NCI-H2107 treated with DMSO at 0.1 percent for 48 hours (cell line): Measurements from ENCODE around the gene RBM39.

Experiments used
- DNase-seq: peaks from one replicate; lab custom pipeline; 2025; ENCODE audit not compliant: unreplicated experiment; lab: John Stamatoyannopoulos, UW

Gene RBM39

DNA sequence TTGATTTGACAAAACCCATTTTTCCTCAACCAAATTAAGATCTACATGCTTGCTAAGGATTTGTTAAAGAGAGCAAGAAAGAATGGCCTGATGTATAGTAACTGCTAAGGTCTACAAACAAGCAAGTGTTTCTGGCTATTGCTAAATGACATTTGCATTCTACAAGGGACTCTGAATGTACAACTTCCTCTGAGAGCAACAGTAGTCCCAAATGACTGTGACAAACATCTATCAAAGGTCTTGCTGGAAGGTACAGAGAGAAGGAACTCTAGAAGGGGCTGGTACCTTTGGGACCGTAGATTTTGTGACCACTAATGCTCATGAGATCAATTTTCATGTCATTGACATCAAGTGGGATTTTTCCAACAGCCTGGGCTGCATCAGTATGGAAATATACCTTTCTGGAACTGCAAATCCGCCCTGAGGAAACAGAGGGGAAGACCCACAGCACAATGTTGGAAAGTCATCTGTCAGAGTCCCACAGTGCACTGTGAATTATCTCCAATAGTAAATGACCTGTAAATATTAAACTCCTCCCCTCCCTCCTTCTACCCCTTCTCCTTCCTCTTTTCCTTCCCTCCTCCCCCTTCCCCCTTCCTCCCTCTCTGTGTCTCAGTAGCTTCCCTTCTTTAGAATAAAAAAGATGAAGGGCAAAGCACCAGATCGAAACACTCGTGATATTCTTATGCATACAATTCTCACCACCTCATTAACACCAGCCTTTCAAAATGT is 61.4 kb downstream of the RBM39 start:
- DNase-seq: no peak

DNA sequence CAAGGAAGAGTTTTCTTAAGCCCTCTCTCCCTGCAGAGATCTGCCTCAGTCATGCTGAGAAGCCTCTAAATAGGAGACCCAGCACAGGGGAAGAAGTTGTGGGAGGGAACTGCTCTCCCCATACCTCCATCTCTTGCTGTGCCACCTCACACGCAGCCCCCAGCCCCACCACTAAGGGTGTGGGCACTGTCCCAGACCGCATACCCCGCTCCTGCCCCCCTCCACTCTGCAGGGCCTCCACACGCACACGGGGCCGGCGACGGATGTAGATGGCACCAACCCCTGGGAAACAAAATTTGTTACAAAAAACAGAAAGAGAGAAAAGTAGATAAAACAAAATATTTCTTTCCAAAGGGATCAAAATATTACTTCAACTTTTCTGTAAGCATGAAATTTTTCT is 67.1 kb downstream of the RBM39 start:
- no peak for DNase-seq

DNA sequence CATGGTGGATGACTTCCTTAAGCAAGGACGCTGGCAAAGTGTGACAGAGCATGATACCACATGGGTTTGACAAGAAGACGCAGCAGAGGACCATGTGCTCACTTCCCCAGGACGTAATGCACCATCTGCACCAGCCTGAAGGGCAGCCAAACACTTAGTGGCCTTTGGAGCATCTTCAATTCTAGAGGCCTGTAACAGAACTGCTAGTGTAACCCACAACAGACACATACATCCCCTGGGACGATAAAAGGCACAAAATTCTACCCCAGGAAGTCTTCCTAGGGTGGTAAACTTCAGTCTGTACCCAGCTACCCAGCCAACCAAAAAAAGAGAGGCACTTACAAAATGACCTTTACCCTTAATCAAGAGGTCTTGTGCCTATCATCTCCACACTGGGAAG is 68.2 kb downstream of the RBM39 start:
- no peak for DNase-seq

DNA sequence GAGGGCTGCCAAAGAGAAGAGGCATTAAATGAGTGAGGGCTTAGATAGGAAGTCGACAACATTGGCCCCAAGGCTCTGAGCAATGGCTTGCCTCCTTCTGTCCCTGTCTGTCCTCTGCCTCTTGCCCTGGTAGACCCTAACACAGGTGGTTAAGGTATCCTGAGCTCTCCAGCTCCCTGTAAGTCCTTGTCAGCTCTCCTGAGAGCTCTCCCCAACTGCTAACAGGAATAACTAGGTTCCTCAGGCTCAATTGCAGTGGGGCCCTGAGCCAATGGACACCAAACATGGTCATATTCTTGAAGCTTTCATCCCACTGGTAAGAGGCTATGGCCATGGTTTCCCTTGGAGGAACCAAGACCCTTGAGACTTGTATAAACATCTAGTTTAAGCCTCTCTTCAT is 72.4 kb downstream of the RBM39 start:
- no peak for DNase-seq

DNA sequence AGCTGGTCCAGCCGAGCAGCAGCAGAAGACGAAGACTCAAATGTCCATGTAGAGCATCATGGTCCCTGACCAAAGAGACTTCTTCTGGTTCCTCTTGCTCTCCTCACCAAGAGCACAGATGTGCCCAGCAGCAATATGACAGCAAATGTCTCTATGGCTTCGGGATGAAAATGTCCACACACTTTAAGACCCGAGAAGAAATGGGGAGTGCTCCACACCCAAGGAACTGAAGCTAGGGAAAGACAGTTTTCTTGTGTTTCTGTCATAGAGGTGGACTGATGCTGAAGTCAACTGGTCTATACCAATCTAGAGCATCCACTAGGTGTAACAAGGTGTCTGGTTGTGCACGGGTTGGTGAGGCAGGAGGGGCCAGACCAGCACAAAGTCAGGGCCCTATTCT is 72.8 kb downstream of the RBM39 start:
- no peak for DNase-seq

DNA sequence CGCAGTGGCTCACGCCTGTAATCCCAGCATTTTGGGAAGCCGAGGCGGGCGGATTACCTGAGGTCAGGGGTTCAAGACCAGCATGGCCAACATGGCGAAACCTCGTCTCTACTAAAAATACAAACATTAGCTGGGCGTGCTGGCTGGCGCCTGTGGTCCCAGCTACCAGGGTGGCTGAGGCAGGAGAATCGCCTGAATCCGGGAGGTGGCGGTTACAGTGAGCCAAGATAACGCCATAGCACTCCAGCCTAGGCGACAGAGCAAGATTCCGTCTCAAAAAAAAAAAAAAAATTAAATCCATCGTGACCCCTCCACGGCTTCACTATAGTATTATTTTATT is 76.1 kb downstream of the RBM39 start:
- no peak for DNase-seq

DNA sequence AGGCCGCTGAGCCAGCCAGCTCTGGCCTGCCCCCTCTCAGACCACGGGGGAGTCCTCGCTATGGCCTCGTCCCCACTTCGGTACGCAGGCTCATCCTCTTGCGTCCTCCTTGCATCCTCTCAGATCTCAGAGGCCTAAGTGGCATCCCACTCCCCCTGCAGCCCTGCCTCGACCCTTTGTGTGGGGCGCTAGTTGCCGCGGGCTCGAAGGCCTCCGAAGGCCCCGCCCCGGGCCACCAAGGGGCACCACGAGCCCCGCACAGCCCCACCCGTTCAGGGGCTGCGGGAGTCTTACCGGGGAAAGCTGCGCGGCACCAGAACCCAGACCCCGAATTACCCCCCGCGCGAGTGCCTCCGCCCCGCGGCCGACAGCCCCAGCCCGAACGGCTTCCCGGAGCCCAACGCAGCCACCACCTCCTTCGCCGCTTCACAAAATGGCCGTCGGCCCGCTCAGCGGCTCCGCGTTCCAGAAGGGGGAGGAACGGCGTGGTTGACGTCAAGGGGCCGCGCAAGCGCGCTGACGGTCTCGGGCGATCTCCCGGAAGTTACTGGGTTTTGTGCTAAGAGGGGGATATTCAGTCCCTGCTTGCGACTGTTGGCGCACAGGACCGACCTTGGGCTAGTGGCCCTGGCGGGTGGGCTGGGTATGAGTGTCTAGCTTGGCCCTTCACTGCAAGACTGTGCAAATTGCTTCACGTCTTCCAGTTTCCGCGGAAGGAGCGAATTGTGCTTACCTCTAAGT is 77.4 kb downstream of the RBM39 start, which contains the start of the genes CPNE1 and RBM12:
Gene CPNE1, minus strand, starts transcription at position 435 of the 741 bp plus-strand sequence. CDS start 31,977 bp downstream, outside the sequence.
Gene RBM12, minus strand, starts transcription at position 435 of the 741 bp plus-strand sequence. CDS start 9,578 bp downstream, outside the sequence.
- peak; percentile 64 for DNase-seq

DNA sequence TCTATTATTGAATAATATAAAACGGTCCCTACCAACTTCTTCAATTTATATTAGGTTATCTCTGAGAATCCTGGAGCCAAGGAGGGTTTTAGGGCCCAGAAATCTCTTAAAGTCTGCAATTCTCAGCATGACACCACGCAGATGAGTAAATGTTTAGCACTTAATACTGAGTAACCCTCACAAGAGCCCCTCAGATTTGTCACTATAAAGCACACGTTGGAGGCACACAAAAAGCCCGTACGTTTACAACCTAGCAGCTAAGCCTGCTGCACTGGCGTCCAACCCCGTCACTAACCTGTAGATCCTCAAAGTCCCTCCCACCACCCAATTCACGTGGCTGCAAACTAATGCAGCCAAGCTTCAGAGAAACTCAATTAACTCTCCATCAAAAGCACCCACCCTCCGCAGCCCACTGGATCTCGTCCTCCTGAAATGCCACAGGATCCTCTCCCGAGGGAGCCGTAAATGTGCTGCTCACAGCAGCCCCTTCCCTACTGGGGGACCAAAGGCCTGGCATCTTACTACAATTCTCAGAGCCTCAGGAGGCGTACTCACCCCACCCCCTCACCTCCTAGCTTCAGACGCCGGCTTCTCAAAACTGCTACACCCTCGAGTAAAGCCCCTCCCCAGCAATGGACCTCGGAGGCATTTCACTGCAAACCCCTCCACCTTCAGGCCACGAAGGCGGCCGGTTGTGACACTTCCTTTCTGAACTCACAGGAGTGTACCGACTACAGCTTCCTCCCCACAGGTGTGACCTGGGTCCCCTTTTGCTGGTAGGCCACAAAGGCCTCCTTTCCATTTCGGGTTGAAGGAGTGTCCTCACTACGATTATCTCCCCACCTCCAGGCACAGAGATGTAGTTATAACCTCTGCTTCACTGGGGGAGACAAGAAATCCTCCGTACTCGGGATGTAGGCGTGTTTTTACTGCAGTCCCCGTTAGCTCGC is 78.3 kb downstream of the RBM39 start:
- peak; percentile 13 for DNase-seq

DNA sequence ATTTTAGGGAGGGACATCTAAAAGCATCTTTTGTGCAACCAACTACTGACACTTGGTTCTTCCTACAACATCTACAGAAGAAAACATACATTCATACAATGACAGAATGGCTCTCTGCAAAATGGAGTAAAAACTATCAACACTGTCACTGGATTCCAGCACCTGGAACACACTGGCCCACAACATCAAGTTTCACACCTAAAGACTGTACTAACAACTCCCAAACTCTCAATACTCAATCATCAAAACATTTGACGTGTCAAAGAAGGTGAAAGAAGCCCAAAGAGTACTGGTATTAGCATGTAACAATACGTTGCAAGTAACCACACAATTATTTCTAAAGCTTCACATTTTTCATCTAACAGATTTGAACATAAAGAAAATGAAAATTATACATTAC is 79.5 kb downstream of the RBM39 start:
- no peak for DNase-seq

DNA sequence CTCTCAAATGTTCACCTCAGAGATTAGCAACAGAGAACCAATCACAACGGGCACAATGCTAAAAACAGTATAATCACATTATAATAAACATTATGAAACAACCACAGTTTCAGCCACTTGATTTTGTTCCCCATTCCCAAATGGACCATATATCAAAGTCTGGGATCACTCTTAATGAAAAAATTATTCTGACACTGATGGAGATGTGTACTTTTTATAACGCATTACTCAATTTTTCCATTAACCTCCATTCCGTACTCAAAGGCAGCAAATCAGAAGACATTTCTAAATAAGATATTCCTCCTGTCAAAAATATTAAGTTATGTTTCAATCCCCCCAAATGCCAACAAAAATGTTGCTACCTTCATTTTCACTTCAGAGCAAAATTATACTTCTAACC is 80.2 kb downstream of the RBM39 start:
- no peak for DNase-seq

DNA sequence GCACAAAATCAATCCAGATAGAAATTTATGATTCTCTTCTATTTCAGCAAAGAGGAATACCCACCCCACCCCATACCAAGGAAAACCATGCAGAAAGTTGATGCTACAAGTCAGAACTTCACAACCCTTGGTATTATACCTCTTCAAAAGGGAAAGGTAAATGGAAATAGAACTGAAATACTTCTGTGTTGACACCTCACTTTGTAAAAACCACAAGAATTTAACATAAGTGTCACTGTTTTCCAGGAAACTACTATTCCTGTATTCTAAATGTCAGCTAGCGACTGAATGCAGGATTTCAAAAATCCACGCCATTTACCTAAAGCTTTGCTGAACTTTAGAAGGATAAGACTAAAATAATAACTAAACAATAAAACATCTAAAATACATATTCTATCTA is 81.0 kb downstream of the RBM39 start:
- DNase-seq: no peak

DNA sequence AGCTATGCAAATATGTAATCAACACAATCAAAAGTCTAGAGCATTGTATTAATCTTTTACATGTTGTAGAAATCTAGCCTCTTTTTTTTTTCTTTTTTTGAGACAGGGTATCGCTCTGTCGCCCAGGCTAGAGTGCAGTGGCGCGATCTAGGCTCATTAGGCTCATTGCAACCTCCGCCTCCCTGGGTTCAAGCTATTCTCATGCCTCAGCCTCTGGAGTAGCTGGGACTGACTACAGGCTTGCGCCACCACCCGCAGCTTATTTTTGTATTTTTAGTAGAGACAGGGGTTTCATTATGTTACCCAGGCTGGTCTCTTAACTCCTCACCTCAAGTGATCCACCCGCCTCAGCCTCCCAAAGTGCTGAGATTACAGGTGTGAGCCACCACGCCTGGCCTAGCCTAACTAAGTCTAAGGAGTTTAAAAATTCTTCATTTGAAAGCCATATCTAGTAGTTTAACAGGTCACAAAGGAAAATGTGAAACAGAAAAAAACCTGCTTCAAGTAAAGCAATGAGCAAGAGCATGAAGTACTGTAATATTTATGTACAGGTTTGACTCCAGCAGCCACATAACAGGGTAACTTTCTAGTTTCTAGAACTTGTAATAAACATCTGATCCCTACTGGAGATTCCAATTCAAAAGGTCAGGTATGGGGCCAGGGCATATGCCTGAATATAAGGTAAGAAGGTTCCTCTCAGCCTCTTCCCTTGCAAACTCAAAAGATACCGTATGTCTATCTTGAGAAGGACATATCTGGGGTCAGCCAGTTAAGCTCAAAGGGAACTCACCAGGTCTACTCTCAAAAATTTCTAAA is 81.7 kb downstream of the RBM39 start:
- DNase-seq: no peak

DNA sequence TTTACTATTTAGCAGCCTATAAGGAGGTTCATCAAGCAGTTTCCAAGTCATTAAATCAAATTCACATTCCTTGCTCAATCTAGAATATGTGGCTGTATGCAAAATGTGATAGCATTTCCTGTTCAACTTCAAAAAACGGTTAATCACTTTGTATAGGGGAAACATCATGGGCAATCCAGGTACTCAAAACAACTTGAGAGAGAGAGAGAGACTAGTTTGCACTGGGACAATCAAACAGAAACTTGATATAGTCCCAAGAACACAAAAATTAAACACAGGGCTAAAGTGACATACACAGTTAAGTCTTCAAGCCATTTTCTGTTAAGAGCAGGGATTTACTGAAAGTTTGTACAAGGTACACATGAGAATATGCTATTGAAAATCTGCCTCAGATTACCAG is 84.8 kb downstream of the RBM39 start:
- peak; percentile 5 for DNase-seq

DNA sequence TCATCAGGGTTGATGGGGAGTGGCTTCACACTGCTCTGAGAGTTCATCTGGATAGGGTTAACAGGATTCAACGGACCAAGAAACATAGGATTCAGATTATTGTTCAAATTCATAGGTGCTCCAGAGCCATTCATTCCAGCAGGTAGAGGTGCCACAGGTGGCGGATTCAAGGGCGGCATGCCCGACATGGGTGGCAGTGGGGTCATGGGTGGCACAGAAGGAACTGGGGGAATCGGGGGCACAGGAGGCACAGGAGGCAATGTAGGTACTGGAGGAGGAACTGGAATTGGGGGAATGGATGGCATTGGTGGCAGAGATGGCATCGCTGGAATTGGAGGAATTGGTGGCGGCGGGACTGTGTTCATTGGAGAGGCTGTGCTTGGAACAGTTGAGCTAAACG is 87.6 kb downstream of the RBM39 start:
- no peak for DNase-seq

DNA sequence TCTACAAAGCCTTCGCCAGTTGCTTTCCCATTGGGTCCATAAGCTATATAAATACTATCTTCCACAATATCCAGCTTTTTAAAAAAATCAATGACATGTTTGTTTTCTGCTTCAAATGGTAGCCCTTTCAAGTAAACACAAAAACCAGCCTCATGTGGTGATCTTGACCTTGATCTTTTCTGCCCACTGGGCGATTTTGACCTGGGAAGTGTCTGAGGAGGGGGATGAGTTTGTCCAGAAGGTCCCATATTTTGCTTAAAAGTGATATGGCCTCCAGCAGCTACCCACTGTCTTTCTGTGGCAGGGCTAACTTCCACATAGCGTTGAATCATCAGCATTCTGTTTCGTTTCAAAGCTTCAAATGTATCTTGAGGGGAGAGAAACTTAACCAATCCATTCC is 88.2 kb downstream of the RBM39 start:
- DNase-seq: no peak
